ENCODE results near the gene AKR1C8.
"Not testable (repeated sequence)": the region's sequence is repeated elsewhere in the genome, so short reads cannot be mapped to it uniquely, and the experiment has no call there.

AKR1C8 gene

DNA sequence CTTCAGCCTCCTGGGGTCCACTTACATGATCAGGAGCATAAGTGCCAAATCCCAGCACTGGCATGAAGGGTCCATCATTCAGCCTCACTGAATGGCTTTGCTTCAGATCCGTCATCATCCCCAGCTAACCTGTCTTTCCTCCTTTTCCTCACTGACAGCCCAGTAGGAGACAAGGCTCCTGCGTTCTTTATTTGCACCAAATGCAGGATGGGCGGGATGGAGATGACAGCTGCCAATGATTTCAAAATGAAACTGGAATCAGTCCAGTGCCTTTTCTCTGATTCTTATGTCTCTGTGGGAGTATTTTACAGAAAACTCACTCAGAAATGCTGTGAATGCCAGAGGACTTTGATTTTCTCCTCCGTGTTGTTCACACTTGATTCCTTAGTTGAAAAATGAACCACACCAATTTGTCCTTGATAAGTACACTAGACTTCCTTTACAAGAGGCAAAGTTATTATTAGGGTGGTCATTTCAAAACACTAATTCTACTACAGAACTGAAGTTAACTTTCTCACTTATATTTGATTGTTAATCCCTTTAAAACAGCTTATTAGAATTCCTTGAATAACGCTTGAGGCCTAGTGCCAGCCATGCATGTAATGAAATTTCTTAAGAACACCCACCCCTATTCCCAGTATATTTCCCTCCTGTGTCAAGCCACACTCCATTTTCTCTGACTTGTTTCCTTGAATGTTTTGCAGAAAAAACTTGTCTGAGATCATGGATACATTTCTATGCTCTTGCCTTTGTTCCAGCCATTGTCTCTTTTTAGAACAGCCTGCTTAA, at the start of gene AKR1C8:
AKR1C8 (minus strand) TSS at position 164 of the 789 bp plus-strand sequence; CDS start at position 118, 46 bp downstream.
- in situ Hi-C loops (cut with MboI; ENCODE audit: low pct_unique_long_range_greater_than_20kb, low sequenced_read_pairs): no loop called here
- no peak for DNase-seq

DNA sequence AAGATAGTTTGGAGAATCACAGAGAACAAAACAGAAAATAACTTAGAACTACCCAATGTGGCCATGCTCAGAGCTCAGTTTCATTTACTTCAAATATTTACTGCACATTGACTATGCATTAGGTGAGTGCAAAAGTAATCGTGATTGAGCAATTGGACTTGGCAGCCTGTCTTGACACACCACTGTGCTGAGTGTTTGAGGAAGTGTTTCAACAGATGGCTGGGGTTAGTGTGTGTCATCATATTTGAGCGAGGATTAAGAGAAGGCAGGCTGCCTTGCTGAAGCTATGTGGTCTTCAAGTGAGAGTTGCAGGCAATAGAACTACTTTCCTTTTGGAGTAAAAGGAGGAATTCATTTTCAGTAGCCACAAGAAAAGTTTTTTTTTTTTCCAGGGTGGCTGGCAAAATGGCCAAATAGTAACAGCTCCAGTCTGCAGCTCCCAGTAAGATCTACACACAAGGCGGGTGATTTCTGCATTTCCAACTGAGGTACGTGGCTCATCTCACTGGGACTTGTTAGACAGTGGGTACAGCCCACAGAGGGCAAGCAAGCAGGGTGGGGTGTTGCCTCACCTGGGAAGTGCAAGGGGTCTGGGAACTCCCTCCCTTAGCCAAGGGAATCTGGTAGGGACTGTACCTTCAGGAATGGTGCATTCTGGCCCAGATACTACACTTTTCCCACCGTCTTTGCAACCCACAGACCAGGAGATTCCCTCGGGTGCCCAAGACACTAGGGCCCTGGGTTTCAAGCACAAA, 49.3 kb upstream of the AKR1C8 start:
- peak; percentile 93 for DNase-seq
- in situ Hi-C loops (cut with MboI; ENCODE audit: low pct_unique_long_range_greater_than_20kb, low sequenced_read_pairs): no loop called here

DNA sequence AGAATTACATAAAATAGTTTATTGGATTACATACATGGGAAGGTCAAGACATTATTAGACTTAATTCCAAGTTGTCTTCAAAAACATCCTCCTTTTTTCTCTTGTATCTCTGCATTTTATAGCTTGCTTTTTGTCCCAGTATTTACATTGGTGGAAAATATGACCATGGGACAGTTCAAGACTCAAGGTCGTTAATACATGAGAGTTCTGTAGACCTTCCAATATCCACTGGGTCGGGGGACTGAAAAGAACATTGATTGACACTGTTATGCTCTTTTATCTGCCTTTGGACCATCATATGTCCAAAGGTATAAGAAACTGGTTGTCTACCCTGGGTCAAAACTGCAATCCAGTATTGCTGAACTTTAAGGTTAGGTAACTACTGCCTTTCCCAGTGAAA, 48.4 kb upstream of the AKR1C8 start:
- DNase-seq: no peak
- in situ Hi-C loops (cut with MboI; ENCODE audit: low pct_unique_long_range_greater_than_20kb, low sequenced_read_pairs): no loop called here

DNA sequence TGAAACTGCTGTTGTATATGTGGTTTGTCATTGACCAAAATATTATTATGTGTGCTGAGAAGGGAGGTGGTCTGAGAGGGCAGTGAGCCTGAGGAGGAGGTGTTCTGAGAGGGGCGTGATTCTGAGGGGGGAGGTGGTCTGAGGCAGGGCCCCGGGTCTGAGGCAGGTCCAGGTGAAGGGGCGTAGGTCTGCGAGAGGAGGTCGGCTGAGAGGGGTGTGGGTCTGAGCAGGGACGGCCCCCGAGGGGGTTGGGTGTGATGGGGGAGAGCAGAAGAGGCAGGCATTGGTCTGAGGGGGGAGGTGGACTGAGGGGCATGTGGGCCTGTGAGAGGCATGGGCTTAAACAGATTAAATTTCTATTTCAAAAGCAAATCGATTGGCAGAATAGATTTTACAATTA, 44.1 kb upstream of the AKR1C8 start:
- in situ Hi-C loops (cut with MboI; ENCODE audit: low pct_unique_long_range_greater_than_20kb, low sequenced_read_pairs): no loop called here
- DNase-seq: no peak

DNA sequence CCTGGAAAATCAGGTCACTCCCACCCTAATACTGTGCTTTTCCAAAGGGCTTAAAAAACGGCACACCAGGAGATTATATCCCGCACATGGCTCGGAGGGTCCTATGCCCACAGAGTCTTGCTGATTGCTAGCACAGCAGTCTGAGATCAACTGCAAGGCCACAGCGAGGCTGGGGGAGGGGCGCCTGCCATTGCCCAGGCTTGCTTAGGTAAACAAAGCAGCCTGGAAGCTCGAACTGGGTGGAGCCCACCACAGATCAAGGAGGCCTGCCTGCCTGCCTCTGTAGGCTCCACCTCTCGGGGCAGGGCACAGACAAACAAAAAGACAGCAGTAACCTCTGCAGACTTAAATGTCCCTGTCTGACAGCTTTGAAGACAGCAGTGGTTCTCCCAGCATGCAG, 38.0 kb upstream of the AKR1C8 start:
- in situ Hi-C loops (cut with MboI; ENCODE audit: low pct_unique_long_range_greater_than_20kb, low sequenced_read_pairs); DNase-seq: not testable (repeated sequence)

DNA sequence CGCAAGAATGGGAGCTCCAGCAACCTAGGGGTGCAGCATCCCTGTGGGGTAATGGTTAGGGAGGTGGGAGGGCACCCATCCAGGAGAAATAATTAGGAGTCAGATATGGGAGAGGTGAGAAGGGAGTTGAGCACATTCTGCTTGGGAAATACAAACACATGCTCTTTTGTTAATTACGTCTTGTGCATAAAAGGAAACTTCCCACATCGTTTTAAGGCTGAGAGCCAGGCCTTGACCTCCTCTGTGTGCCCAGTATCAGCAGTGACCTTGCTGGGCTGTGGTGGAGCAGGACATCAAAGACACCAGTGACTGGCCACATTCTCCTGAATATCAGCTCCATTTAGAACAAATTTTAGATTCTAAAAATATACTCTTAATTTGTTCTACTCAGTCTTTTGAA, 34.3 kb upstream of the AKR1C8 start:
- DNase-seq: no peak
- in situ Hi-C loops (cut with MboI; ENCODE audit: low pct_unique_long_range_greater_than_20kb, low sequenced_read_pairs): no loop called here

DNA sequence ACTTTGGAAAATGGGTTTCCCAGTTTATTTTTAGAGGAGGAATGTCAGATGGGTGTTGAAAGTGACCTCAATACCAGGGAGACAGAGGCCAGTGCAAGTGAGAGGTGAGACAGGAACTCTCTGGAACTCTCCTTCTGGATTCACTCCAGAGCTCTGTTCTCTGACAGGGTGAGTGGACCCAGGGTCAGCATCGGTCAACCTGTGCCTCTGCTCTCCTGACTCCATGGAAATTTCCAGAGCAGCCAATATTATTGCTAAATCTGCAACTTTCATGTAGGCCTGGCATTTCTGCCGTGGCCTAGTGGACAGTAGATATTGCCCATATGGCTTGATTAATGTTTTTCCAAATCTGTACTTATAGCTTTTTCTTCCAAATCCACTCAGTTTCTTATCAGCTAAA, 31.9 kb upstream of the AKR1C8 start:
- DNase-seq: no peak
- in situ Hi-C loops (cut with MboI; ENCODE audit: low pct_unique_long_range_greater_than_20kb, low sequenced_read_pairs): no loop called here

DNA sequence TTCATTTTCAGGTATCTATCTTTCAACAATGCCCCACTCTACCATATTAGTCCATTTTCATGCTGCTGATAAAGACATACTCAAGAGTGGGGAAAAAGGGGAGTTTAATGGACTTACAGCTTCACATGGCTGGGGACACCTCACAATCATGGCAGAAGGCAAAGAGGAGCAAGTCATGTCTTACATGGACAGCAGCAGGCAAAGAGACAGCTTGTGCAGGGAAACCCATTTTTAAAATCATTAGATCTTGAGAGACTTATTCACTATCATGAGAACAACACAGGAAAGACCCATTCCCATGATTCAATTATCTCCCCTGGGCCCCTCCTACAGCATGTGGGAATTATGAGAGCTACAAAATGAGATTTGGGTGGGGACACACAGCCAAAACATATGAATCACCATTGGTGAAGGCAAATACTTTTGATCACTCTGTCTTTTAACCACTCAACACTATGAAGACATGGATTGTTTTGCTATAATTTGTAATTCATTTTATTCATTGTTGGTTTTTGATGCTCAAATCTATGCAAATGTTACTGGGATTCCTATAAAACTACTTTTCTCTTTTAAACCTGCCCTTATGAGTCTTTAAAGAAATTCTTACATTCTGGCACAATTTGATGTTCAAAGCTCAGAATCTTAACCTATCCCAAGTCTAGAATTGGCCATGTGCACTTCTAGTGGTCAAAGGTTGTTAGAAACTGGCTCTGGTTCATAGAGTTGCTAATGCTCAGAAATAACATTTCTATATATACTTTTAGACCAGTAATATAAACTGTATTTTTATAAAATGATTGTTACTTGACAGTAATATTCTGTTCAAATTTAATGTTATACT, 27.0 kb upstream of the AKR1C8 start:
- in situ Hi-C loops (cut with MboI; ENCODE audit: low pct_unique_long_range_greater_than_20kb, low sequenced_read_pairs): no loop called here
- no peak for DNase-seq

DNA sequence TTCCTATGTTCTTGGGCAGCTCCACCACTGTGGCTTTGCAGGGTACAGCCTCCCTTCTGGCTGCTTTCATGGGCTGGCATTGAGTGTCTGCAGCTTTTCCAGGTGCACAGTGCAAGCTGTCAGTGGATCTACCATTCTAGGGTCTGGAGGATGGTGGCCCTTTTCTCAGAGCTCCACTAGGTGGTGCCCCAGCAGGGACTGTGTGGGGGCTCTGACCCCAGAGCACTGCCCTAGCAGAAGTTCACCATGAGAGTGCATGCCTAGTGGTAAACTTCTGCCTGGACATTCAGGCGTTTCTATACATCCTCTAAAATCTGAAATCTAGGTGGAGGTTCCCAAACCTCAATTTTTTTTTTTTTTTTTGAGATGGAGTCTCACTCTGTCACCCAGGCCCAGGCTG, 25.3 kb upstream of the AKR1C8 start:
- in situ Hi-C loops (cut with MboI; ENCODE audit: low pct_unique_long_range_greater_than_20kb, low sequenced_read_pairs): not testable (repeated sequence)
- DNase-seq: peak; percentile 14

DNA sequence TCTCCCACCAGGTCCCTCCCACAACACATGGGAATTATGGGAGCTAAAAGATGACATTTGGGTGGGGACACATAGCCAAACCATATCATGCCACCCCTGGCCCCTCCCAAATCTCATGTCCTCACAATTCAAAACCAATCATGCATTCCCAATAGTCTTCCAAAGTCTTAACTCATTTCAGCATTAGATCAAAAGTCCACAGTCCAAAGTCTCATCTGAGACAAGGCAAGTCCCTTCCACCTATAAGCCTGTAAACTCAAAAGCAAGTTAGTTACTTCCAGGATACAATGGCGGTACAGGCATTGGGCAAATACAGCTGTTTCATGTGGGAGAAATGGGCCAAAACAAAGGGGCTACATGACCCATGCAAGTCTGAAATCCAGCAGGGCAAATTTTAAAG, 24.8 kb upstream of the AKR1C8 start:
- DNase-seq; in situ Hi-C loops (cut with MboI; ENCODE audit: low pct_unique_long_range_greater_than_20kb, low sequenced_read_pairs): not testable (repeated sequence)

DNA sequence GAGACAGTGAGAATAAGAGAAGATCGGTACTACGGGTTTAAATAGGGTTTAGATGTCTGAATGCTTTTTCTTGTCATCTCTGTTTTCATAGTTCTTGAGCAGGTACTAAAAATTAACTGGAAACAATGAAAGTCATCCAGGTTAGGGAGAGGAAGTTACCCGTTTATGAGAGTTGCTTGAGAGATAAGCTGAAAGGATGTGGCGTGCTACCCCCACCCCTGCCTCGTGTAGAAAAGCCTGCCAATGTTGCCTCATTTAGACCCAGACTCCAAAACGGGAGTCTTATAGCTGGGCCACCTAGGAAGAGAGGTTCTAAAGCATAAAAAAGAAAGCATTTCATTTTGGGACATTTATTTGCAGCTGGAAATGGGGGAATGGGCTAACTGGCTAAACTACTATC, 21.8 kb upstream of the AKR1C8 start:
- peak; percentile 6 for DNase-seq
- in situ Hi-C loops (cut with MboI; ENCODE audit: low pct_unique_long_range_greater_than_20kb, low sequenced_read_pairs): no loop called here

DNA sequence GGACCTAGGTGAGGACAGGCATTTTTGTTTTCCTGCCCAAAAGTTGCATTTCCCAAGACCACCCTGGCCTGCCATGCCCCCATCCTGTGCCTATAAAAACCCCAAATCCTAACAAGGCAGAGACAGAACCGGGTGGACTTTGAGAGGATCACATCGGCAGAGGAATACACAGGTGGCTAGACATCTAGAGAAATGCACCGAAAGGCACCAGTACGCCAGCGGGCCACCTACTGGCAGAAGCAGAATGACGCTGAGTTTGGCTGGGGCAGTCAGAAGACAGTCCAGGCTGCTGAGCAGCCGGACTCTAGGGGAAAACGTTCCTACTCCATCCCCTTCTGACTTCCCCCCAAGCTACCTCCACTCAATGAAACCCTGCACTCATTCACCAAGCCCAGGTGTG, 14.4 kb upstream of the AKR1C8 start:
- DNase-seq: no peak

DNA sequence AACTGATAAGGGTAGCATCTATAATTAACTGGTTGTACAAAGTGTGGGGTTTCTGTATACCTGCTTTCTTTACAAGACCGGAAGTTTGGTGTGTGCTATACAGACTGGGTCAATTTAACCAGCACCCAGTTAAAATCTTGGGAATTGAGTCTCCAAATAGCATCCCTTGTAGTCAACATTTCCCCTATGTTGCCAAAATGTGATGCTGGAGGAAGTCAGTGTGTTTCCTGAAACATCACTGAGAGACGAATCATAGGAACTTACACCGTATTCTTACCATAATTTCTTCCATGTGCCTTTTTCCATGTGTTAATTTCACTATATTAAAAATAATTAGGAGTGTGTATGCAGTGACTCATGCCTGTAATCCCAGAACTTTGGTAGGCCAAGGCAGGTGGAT, 13.4 kb upstream of the AKR1C8 start:
- in situ Hi-C loops (cut with MboI; ENCODE audit: low pct_unique_long_range_greater_than_20kb, low sequenced_read_pairs): no loop called here
- DNase-seq: no peak

More for the DNA sequence above, 14.4 kb upstream of the AKR1C8 start:
- in situ Hi-C loops (cut with MboI; ENCODE audit: low pct_unique_long_range_greater_than_20kb, low sequenced_read_pairs): no loop called here

DNA sequence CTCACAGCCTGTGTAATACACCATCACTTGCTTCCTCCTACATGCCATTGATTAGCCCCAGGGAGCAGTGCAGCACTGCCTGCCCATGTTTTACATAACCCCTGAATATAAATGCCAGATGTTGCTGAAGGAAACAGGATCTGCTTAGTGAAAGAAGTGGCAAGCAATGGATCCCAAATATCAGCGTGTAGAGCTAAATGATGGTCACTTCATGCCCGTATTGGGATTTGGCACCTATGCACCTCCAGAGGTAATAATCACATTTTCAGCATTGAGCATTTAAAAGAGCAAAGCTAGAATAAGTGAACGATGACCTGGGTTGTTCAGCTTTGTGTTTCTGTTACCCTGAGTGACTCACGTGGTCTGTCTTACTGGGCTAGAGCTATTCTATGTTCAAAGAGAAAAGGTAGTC, 11.8 kb upstream of the AKR1C8 start, which contains the start of gene AKR1C4:
AKR1C4 (plus strand) TSS at position 136 of the 412 bp plus-strand sequence; CDS start at position 167, 31 bp downstream.
- no peak for DNase-seq
- in situ Hi-C loops (cut with MboI; ENCODE audit: low pct_unique_long_range_greater_than_20kb, low sequenced_read_pairs): no loop called here

DNA sequence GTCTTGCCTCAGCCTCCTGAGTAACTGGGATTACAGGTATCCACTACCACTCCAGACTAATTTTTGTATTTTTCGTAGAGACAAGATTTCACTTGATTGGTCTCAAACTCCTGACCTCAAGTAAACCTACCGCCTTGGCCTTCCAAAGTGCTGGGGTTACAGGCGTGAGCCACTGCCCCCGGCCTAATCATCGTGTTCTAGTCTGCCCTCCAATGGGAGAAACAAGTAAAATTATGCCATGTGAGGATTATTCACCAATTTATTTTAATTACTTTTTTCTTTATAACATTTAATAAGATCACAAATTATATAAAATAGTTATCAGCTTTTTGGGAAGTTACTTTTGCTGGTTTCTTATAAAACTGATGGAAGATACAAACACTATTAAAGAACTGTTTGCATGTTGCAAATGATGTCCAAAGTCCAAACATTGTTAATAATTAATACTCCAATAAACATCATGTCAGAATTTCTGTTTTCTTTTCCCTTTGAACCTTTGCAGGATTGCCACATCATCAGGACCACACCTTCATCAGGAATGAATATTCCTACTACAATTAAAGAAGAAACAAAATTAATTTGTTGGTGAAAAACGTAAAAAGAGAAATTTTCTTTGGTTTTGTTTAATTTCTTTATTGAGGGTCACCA, 10.9 kb upstream of the AKR1C8 start:
- in situ Hi-C loops (cut with MboI; ENCODE audit: low pct_unique_long_range_greater_than_20kb, low sequenced_read_pairs): no loop called here
- no peak for DNase-seq

DNA sequence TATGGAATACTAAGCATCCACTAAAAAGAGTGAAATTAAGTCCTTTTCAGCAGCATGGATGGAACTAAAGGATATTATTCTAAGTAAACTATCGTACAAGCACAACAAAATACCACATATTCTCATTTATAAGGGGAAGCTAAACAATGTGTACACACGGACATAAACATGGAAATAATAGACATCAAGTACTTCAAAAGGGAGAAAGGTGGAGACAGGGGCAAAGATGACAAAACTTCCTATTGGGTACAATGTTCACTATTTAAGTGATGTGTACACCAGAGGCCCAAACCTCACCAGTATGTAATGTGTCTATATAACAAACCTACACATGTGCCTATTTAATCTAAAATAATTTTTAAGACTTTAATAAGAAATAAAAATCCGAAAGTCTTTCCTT, 9.5 kb upstream of the AKR1C8 start:
- no peak for DNase-seq
- in situ Hi-C loops (cut with MboI; ENCODE audit: low pct_unique_long_range_greater_than_20kb, low sequenced_read_pairs): no loop called here

DNA sequence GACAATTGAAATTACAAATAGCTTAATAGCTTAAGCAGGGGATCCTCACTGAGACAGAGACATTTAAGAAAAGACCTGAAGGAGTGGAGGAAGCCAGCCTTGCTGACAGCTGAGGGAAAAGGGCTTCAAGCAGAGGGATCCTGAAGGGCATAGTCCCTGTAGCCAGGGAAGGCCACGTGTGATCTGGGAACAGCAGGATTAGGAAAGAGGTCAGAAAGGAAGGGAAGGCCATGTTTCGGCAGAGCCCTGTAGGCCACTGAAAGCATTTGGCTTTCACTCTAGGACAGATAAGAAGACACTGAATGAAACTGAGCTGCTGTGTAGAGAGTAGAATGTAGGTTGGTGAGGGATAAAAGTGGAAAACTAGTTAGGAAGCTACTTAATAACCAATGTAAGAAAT, 3.4 kb upstream of the AKR1C8 start:
- no peak for DNase-seq
- in situ Hi-C loops (cut with MboI; ENCODE audit: low pct_unique_long_range_greater_than_20kb, low sequenced_read_pairs): no loop called here

DNA sequence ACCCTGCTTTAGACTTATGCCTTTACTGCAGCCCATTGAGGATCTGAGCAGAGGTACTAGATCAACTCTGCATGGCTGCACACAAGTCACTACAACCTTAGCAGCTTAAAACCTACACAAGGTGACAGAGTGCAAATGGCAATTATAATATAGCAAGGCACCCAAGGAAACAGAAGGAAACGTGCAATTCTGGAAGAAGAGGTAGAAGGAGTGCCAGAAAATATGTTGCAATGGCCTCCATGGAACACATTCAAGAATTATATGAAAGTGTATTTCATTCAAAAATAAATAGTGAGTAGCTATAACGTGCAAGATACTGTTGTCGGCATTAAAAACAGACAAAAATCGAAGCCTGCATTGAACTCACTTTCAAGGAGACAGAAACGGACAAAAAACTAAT, 2.9 kb upstream of the AKR1C8 start:
- DNase-seq: no peak
- in situ Hi-C loops (cut with MboI; ENCODE audit: low pct_unique_long_range_greater_than_20kb, low sequenced_read_pairs): no loop called here

DNA sequence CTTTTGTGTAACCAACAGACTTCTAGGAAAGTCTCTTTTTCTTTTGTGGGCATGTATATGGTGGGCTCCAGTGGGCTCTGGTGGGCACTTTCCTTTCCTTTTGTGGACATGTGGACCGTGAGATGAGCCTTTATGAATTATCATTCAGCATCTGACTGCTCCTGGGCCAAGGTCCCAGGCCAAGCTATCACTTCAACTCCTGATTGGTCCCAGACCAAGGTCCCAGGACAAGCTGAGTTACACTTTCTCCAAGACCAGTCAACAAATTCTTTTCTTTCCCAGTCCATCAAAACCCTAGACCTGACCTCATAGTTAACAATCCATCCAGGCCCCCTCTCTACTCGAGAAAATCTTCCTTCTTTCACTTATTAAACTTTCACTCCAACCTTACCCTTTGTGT, 1.0 kb downstream of the AKR1C8 start:
- in situ Hi-C loops (cut with MboI; ENCODE audit: low pct_unique_long_range_greater_than_20kb, low sequenced_read_pairs): no loop called here

More for the DNA sequence above, 1.0 kb downstream of the AKR1C8 start:
- DNase-seq: no peak
